HCT116 (cell line): Measurements from ENCODE around the gene SRSF11. TPM values are rescaled to one million over a fixed set of nuclear protein-coding genes. Genes with fewer than 3 reads are reported as not detected.

Experiments
- ATAC-seq: fragments of 200-7000 bp; cut with Tn5 transposase; 2 replicates; pipeline ENCODE4 v1.9.1; 2020; ENCODE audit warnings: mild to moderate bottlenecking, moderate library complexity
- BruUV-seq: library from RNA; stranded (reverse); fragments of 400-500 nt; replicated peaks from 2 replicates; lab custom pipeline; 2021; lab: Mats Ljungman, UMichigan
- CTCF ChIA-PET: fragments of 300-600 bp; sonication (Branson Sonifier 250); formaldehyde crosslinking; loops from one replicate; lab custom pipeline; 2021; ENCODE audit warnings: antibody characterized with exemption; lab: Charles Lee
- POLR2A ChIA-PET: fragments of 300-600, 350-600 bp; sonication (Branson Sonifier 250); formaldehyde crosslinking; loops from one replicate; lab custom pipeline; 2021; ENCODE audit warnings: antibody characterized with exemption; lab: Charles Lee
- RAD21 ChIA-PET, 2 experiments: fragments of 300-600 bp; sonication (Branson Sonifier 250); formaldehyde crosslinking; loops; one replicate each; lab custom pipeline; 2023; ENCODE audit warnings: low total read pairs in 2 of 2; ENCODE audit not compliant: uncharacterized antibody in 2 of 2, unreplicated experiment in 2 of 2, low non-redundant PET in 1 of 2; lab: Charles Lee
- DNase-seq: peaks from one replicate; pipeline ENCODE4 v3.0.0-alpha.2; 2010; ENCODE audit warnings: low read depth, low spot score
- H2AFZ ChIP-seq: fragments of 200-600 bp; shearing (Covaris generic), sonication (generic); 2 replicates; pipeline ENCODE4 v1.6.1; 2017; ENCODE audit warnings: low read depth, mixed run types, mixed read lengths, antibody characterized with exemption, low read length; ENCODE audit not compliant: poor library complexity, severe bottlenecking
- H3K27ac ChIP-seq: 2 replicates; pipeline ENCODE4 v1.5.1; 2012; ENCODE audit warnings: low read depth, low read length
- H3K27me3 ChIP-seq: fragments of 200-600 bp; sonication (generic); 2 replicates; pipeline ENCODE4 v1.6.1; 2016; ENCODE audit warnings: mixed run types, low read length, mixed read lengths; ENCODE audit not compliant: insufficient read depth
- H3K36me3 ChIP-seq, 2 experiments: fragments of 200-500 bp in 1 of 2; fragments of 200-600 bp in 1 of 2; sonication (Bioruptor generic) in 1 of 2; sonication (generic) in 1 of 2; 2 replicates each; pipeline versions ENCODE4 v1.5.1 to v1.6.1; 2014 to 2016; ENCODE audit warnings: low read length in 2 of 2, inconsistent platforms in 1 of 2, mixed read lengths in 1 of 2, mixed run types in 1 of 2; ENCODE audit not compliant: insufficient read depth in 2 of 2, control insufficient read depth in 1 of 2
- H3K4me1 ChIP-seq, 2 experiments: fragments of 200-600 bp in 1 of 2; sonication (generic) in 1 of 2; 2 replicates each; pipeline versions ENCODE4 v1.5.1 to v1.6.1; 2012 to 2017; ENCODE audit warnings: low read length in 2 of 2, inconsistent platforms in 1 of 2, mild to moderate bottlenecking in 1 of 2, mixed read lengths in 1 of 2, mixed run types in 1 of 2, moderate library complexity in 1 of 2; ENCODE audit not compliant: insufficient read depth in 2 of 2, control insufficient read depth in 1 of 2
- H3K4me2 ChIP-seq: fragments of 200-600 bp; sonication (generic); 2 replicates; pipeline ENCODE4 v1.6.1; 2017; ENCODE audit warnings: mixed run types, low read length, mixed read lengths
- H3K4me3 ChIP-seq, 2 experiments: fragments of 200-600 bp in 1 of 2; sonication (generic) in 1 of 2; replicated peaks in 1 of 2; 2 replicates each; pipeline ENCODE4 v1.5.1; 2011 to 2016; ENCODE audit warnings: low read length in 2 of 2, control low read depth in 1 of 2, low read depth in 1 of 2, mild to moderate bottlenecking in 1 of 2, mixed read lengths in 1 of 2, mixed run types in 1 of 2
- H3K79me2 ChIP-seq: fragments of 200-600 bp; sonication (generic); 2 replicates; pipeline ENCODE4 v1.6.1; 2017; ENCODE audit warnings: mild to moderate bottlenecking, mixed run types, low read length, moderate library complexity, mixed read lengths; ENCODE audit not compliant: insufficient read depth
- H3K9ac ChIP-seq: fragments of 200-600 bp; sonication (generic); 2 replicates; pipeline ENCODE4 v1.6.1; 2016; ENCODE audit warnings: low read length, mixed read lengths
- H3K9me2 ChIP-seq: fragments of 200-600 bp; sonication (generic), shearing (Covaris generic); 2 replicates; pipeline ENCODE4 v1.6.1; 2017; ENCODE audit warnings: mixed run types, mild to moderate bottlenecking, moderate library complexity; ENCODE audit not compliant: insufficient read depth
- H3K9me3 ChIP-seq, 2 experiments: fragments of 200-500 bp in 1 of 2; fragments of 200-600 bp in 1 of 2; sonication (Bioruptor generic) in 1 of 2; sonication (generic) in 1 of 2; 2 replicates each; pipeline ENCODE4 v1.6.1; 2014 to 2017; ENCODE audit warnings: low read length in 2 of 2, mixed read lengths in 2 of 2, inconsistent platforms in 1 of 2, low read depth in 1 of 2, mild to moderate bottlenecking in 1 of 2, mixed run types in 1 of 2, moderate library complexity in 1 of 2; ENCODE audit not compliant: control insufficient read depth in 1 of 2, insufficient read depth in 1 of 2
- H4K20me1 ChIP-seq: fragments of 200-600 bp; sonication (generic), shearing (Covaris generic); 2 replicates; pipeline ENCODE4 v1.6.1; 2017; ENCODE audit warnings: mixed run types, mild to moderate bottlenecking, moderate library complexity; ENCODE audit not compliant: insufficient read depth
- CBX3 ChIP-seq: IDR thresholded peaks from 2 replicates; pipeline ENCODE4 v1.6.1; 2012; ENCODE audit warnings: low read depth
- CEBPB ChIP-seq: IDR thresholded peaks from 2 replicates; pipeline ENCODE4 v1.6.1; 2012; ENCODE audit warnings: low read depth
- EGR1 ChIP-seq: IDR thresholded peaks from 2 replicates; pipeline ENCODE4 v1.6.1; 2012; ENCODE audit warnings: low read depth
- ELF1 ChIP-seq: IDR thresholded peaks from 2 replicates; pipeline ENCODE4 v1.6.1; 2012; ENCODE audit warnings: low read depth, borderline replicate concordance
- EZH2 ChIP-seq: fragments of 200-600 bp; sonication (generic); IDR thresholded peaks from 2 replicates; pipeline ENCODE4 v1.6.1; 2017; ENCODE audit warnings: antibody characterized with exemption, mixed run types
- FOSL1 ChIP-seq: IDR thresholded peaks from 2 replicates; pipeline ENCODE4 v1.6.1; 2012; ENCODE audit warnings: low read depth
- SP1 ChIP-seq: IDR thresholded peaks from 2 replicates; pipeline ENCODE4 v1.6.1; 2012; ENCODE audit warnings: low read depth
- intact Hi-C: fragments of 100-400 bp; cut with micrococcal nuclease; formaldehyde crosslinking; loops from 2 replicates; pipeline ENCODE4 v1.10.0; 2022
- total RNA-seq: library from RNA; stranded (reverse); gene quantifications from one replicate; pipeline ENCODE4 v1.2.1, GENCODE V29; 2021; ENCODE audit not compliant: unreplicated experiment
- TF ChIP-seq, protein P1 (sequence below): IDR thresholded peaks from 2 replicates; pipeline ENCODE4 v1.6.1; 2012
- TF ChIP-seq, protein P2 (sequence below): IDR thresholded peaks from 2 replicates; pipeline ENCODE4 v1.6.1; 2012
- TF ChIP-seq, protein P3 (sequence below), 3 experiments: fragments of 200-600 bp in 1 of 3; sonication (generic) in 1 of 3; IDR thresholded peaks in 2 of 3; conservative IDR thresholded peaks in 1 of 3; 2 replicates each; pipeline ENCODE4 v1.5.1; 2012 to 2017; ENCODE audit warnings: low read depth in 2 of 3, low read length in 2 of 3, antibody characterized with exemption in 1 of 3, borderline replicate concordance in 1 of 3, control low read depth in 1 of 3, mild to moderate bottlenecking in 1 of 3, mixed read lengths in 1 of 3, mixed run types in 1 of 3, moderate library complexity in 1 of 3; ENCODE audit not compliant: insufficient read depth in 1 of 3

SRSF11 gene
- total RNA-seq, 1 experiment from 2014 or later = 166 TPM

DNA sequence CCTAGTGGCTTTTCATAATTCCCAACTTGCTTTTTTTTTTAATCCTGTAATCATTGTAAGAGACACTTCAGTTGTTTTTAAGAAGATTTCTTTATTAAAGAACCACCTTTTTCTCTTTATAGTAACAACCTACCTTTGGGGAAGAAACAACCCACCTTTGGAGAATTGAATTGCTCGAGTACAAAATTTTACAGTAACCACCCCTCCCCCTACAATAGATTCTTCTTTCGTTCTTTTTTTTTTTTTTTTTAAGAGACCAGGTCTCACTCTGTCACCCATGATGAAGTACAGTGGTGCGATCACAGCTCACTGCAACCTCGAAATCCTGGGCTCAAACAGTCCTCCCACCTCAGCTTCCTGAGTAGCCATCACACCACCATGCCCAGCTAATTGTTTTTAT is 13.7 kb upstream of the SRSF11 start:
- intact Hi-C loops = no loop called here
- CTCF ChIA-PET = no interaction called here
- TF ChIP-seq ELF1 (no peak), SP1 (no peak), CEBPB (no peak)
- TF ChIP-seq, protein P1, sequence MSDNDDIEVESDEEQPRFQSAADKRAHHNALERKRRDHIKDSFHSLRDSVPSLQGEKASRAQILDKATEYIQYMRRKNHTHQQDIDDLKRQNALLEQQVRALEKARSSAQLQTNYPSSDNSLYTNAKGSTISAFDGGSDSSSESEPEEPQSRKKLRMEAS = no peak
- TF ChIP-seq, protein P2, sequence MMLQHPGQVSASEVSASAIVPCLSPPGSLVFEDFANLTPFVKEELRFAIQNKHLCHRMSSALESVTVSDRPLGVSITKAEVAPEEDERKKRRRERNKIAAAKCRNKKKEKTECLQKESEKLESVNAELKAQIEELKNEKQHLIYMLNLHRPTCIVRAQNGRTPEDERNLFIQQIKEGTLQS = no peak

DNA sequence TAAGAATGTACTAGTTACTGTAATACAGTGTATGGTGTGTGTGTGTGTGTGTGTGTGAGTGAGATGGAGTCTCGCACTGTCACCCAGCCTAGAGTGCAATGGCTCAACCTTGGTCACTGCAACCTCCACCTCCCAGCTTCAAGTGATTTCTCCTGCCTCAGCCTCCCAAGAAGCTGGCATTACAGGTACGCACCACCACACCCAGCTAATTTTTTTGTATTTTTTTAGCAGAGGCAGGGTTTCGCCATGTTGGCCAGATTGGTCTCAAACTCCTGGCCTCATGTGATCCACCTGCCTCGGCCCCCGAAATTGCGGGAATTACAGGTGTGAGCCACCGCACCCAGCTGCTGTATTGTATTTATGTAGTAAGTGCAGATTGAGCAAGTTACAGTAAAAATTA is 12.9 kb upstream of the SRSF11 start:
- BruUV-seq = no TSS peak
- H3K9ac ChIP-seq = no peak overlapping the region
- TF ChIP-seq CEBPB (no peak), EGR1 (no peak), FOSL1 (no peak), SP1 (no peak), CBX3 (no peak), EZH2 (no peak)
- TF ChIP-seq, protein P3, sequence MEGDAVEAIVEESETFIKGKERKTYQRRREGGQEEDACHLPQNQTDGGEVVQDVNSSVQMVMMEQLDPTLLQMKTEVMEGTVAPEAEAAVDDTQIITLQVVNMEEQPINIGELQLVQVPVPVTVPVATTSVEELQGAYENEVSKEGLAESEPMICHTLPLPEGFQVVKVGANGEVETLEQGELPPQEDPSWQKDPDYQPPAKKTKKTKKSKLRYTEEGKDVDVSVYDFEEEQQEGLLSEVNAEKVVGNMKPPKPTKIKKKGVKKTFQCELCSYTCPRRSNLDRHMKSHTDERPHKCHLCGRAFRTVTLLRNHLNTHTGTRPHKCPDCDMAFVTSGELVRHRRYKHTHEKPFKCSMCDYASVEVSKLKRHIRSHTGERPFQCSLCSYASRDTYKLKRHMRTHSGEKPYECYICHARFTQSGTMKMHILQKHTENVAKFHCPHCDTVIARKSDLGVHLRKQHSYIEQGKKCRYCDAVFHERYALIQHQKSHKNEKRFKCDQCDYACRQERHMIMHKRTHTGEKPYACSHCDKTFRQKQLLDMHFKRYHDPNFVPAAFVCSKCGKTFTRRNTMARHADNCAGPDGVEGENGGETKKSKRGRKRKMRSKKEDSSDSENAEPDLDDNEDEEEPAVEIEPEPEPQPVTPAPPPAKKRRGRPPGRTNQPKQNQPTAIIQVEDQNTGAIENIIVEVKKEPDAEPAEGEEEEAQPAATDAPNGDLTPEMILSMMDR (IDR thresholded peaks at IDR 0.05 in 2 of 3, conservative IDR thresholded peaks at IDR 0.05 in 1 of 3; ENCODE audit: borderline replicate concordance in 1 of 3, insufficient read depth in 1 of 3, low read depth in 2 of 3, low read length in 2 of 3) = no peak
- H2AFZ ChIP-seq = no peak overlapping the region
- H3K9me3 ChIP-seq = no peaks in the 10 kb centered on the region
- ATAC-seq (no peak), DNase-seq (no peak)
- intact Hi-C loops = no loop called here
- peaks cover 100% of the 10 kb centered on the region for H3K79me2 ChIP-seq
- H3K4me1 ChIP-seq = peaks cover 9 to 17% of the 10 kb centered on the region in 2 experiments; a peak in 3 of 4 replicates
- no peaks in the 10 kb centered on the region; the same call in 1 of the 2 replicates for H4K20me1 ChIP-seq
- no peak overlapping the region for H3K4me2 ChIP-seq
- H3K27ac ChIP-seq = no peak overlapping the region
- peaks cover 0 to 5% of the 10 kb centered on the region in 2 experiments; a peak in 3 of 4 replicates for H3K36me3 ChIP-seq
- H3K9me2 ChIP-seq = no peaks in the 10 kb centered on the region
- ChIA-PET CTCF (interaction anchor here (0.6 kb wide), 1 partner anchor 1707 kb away, joined by 3 read pairs; no protein-coding TSS in a partner anchor), POLR2A (interaction anchor here (0.8 to 1.2 kb wide), 2 partner anchors 12 to 13 kb away, joined by 3 to 8 read pairs; partner anchors contain the start of gene SRSF11), RAD21 (no interaction called here)
- no peak overlapping the region for H3K4me3 ChIP-seq
- no peaks in the 10 kb centered on the region for H3K27me3 ChIP-seq

More for the DNA sequence above, 13.7 kb upstream of the SRSF11 start:
- Histone ChIP-seq H3K9ac (no peak overlapping the region), H3K9me2 (no peaks in the 10 kb centered on the region), H3K27me3 (no peaks in the 10 kb centered on the region), H3K4me3 (no peak overlapping the region), H3K36me3 (peaks cover 0 to 5% of the 10 kb centered on the region in 2 experiments; a peak in 3 of 4 replicates), H4K20me1 (no peaks in the 10 kb centered on the region; the same call in 1 of the 2 replicates), H3K4me1 (peaks cover 9 to 17% of the 10 kb centered on the region in 2 experiments; a peak in 3 of 4 replicates), H3K9me3 (no peaks in the 10 kb centered on the region), H3K79me2 (peaks cover 100% of the 10 kb centered on the region), H3K4me2 (0 out of 2 replicates have a peak overlapping the region, but pooled peaks have one; percentile 78), H2AFZ (no peak overlapping the region), H3K27ac (no peak overlapping the region)
- DNase-seq (no peak), ATAC-seq (no peak)
- BruUV-seq = no TSS peak
- RAD21 ChIA-PET = no interaction called here
- POLR2A ChIA-PET = no interaction called here
